GM23338 (cell line): ENCODE data around the gene LCLAT1. TPM values are rescaled to one million over a fixed set of nuclear protein-coding genes. Genes with fewer than 3 reads are reported as not detected.

Experiments
- ATAC-seq: fragments of 200-7000 bp; cut with Tn5 transposase; 3 replicates; pipeline ENCODE4 v1.9.1; 2020
- DNase-seq: peaks from one replicate; pipeline ENCODE4 v3.0.0-alpha.2; 2015; ENCODE audit warnings: low spot score
- H2AFZ ChIP-seq: fragments of 200-600 bp; sonication (generic); 2 replicates; pipeline ENCODE4 v1.8.0; 2016; ENCODE audit warnings: antibody characterized with exemption, mild to moderate bottlenecking, moderate library complexity
- H3F3A ChIP-seq: fragments of 200-600 bp; sonication (generic); replicated peaks from 2 replicates; pipeline ENCODE4 v1.8.0; 2017; ENCODE audit warnings: antibody characterized with exemption, mixed run types, low read depth
- H3K27ac ChIP-seq: fragments of 200-600 bp; sonication (generic); 2 replicates; pipeline ENCODE4 v1.6.1; 2016; ENCODE audit warnings: low read depth
- H3K27me3 ChIP-seq: fragments of 200-600 bp; sonication (generic); 2 replicates; pipeline ENCODE4 v1.8.0; 2016; ENCODE audit warnings: mild to moderate bottlenecking, mixed run types, moderate library complexity; ENCODE audit not compliant: insufficient read depth
- H3K36me3 ChIP-seq: fragments of 200-600 bp; sonication (generic); 2 replicates; pipeline ENCODE4 v1.8.0; 2016; ENCODE audit warnings: mild to moderate bottlenecking; ENCODE audit not compliant: insufficient read depth
- H3K4me1 ChIP-seq: fragments of 200-600 bp; sonication (generic); 2 replicates; pipeline ENCODE4 v1.8.0; 2016; ENCODE audit warnings: mild to moderate bottlenecking, moderate library complexity; ENCODE audit not compliant: insufficient read depth
- H3K4me2 ChIP-seq: fragments of 200-600 bp; sonication (generic); 2 replicates; pipeline ENCODE4 v1.7.1; 2017; ENCODE audit warnings: mixed run types
- H3K4me3 ChIP-seq: fragments of 200-600 bp; sonication (generic); 2 replicates; pipeline ENCODE4 v1.6.1; 2016; ENCODE audit warnings: mixed run types
- H3K79me2 ChIP-seq: fragments of 200-600 bp; sonication (generic); replicated peaks from 2 replicates; pipeline ENCODE4 v1.8.0; 2017; ENCODE audit warnings: mild to moderate bottlenecking; ENCODE audit not compliant: insufficient read depth
- H3K9me2 ChIP-seq: fragments of 200-600 bp; sonication (generic); 2 replicates; pipeline ENCODE4 v1.8.0; 2017; ENCODE audit not compliant: insufficient read depth
- H4K20me1 ChIP-seq: fragments of 200-600 bp; sonication (generic); replicated peaks from 2 replicates; pipeline ENCODE4 v1.8.0; 2017; ENCODE audit warnings: mild to moderate bottlenecking; ENCODE audit not compliant: insufficient read depth
- H3K27ac Mint-ChIP-seq: 2 replicates; pipeline ENCODE4 v1.8.0; 2020; ENCODE audit warnings: inconsistent platforms, mild to moderate bottlenecking, moderate library complexity, mixed read lengths
- H3K27me3 Mint-ChIP-seq: 3 replicates; pipeline ENCODE4 v1.8.0; 2022; ENCODE audit warnings: low read depth, mild to moderate bottlenecking, moderate library complexity, mixed read lengths, inconsistent platforms; ENCODE audit not compliant: insufficient read depth, poor library complexity
- H3K36me3 Mint-ChIP-seq: 3 replicates; pipeline ENCODE4 v1.8.0; 2021; ENCODE audit warnings: low read depth, mild to moderate bottlenecking, inconsistent platforms, moderate library complexity, mixed read lengths
- H3K4me1 Mint-ChIP-seq: 3 replicates; pipeline ENCODE4 v1.8.0; 2020; ENCODE audit warnings: mild to moderate bottlenecking, inconsistent platforms, mixed read lengths
- H3K4me3 Mint-ChIP-seq: 3 replicates; pipeline ENCODE4 v1.8.0; 2021; ENCODE audit warnings: moderate library complexity, mild to moderate bottlenecking, inconsistent platforms, mixed read lengths
- H3K9me3 Mint-ChIP-seq: 3 replicates; pipeline ENCODE4 v1.8.0; 2020; ENCODE audit warnings: moderate library complexity, mild to moderate bottlenecking, inconsistent platforms, mixed read lengths
- CREB1 ChIP-seq: fragments of 250-450 bp; sonication (Bioruptor Pico); IDR thresholded peaks from 2 replicates; pipeline ENCODE4 v1.5.0; 2020; ENCODE audit warnings: low read depth, mild to moderate bottlenecking, moderate library complexity
- EZH2 ChIP-seq: fragments of 200-600 bp; sonication (generic); IDR thresholded peaks from one replicate; pipeline ENCODE4 v1.8.0; 2017; ENCODE audit warnings: antibody characterized with exemption, mild to moderate bottlenecking, low read depth; ENCODE audit not compliant: unreplicated experiment
- EZH2phosphoT487 ChIP-seq: fragments of 200-600 bp; sonication (generic); IDR thresholded peaks from one replicate; pipeline ENCODE4 v1.8.1; 2018; ENCODE audit warnings: antibody characterized with exemption; ENCODE audit not compliant: unreplicated experiment
- JUNB ChIP-seq: IDR thresholded peaks from one replicate; pipeline ENCODE4 v1.6.1; 2016; ENCODE audit warnings: antibody characterized with exemption; ENCODE audit not compliant: unreplicated experiment
- NANOG ChIP-seq: IDR thresholded peaks from 2 replicates; pipeline ENCODE4 v1.6.1; 2016; ENCODE audit warnings: antibody characterized with exemption, borderline replicate concordance
- POLR2AphosphoS5 ChIP-seq: IDR thresholded peaks from 2 replicates; pipeline ENCODE4 v1.6.1; 2016; ENCODE audit warnings: antibody characterized with exemption, low read depth
- STAT1 ChIP-seq: IDR thresholded peaks from one replicate; pipeline ENCODE4 v1.6.1; 2016; ENCODE audit warnings: antibody characterized with exemption; ENCODE audit not compliant: unreplicated experiment
- ZNF114 ChIP-seq: fragments of 250-450 bp; sonication (Bioruptor Pico); IDR thresholded peaks from 2 replicates; pipeline ENCODE4 v1.5.0; 2020; ENCODE audit warnings: mild to moderate bottlenecking, moderate library complexity
- ZNF331 ChIP-seq: fragments of 250-450 bp; sonication (Bioruptor Pico); IDR thresholded peaks from 2 replicates; pipeline ENCODE4 v1.5.0; 2020; ENCODE audit warnings: low read depth, mild to moderate bottlenecking, moderate library complexity
- polyA plus RNA-seq: library from polyadenylated mRNA; unstranded; fragments of >200 nt; fragmentation: Nextera tagmentation; extraction: Ambion mirVana; gene quantifications from 2 replicates; pipeline ENCODE4 v1.2.1, GENCODE V29; 2016
- total RNA-seq: library from RNA; depleted of rRNA; stranded (reverse); fragments of >200 nt; shearing (Covaris generic); gene quantifications from 2 replicates; pipeline ENCODE4 v1.2.3, GENCODE V29; 2014
- TF ChIP-seq, protein P1 (sequence below): IDR thresholded peaks from one replicate; pipeline ENCODE4 v1.6.1; 2018; ENCODE audit warnings: antibody characterized with exemption; ENCODE audit not compliant: unreplicated experiment
- TF ChIP-seq, protein P2 (sequence below): fragments of 250-450 bp; sonication (Bioruptor Pico); IDR thresholded peaks from 2 replicates; pipeline ENCODE4 v1.5.0; 2020; ENCODE audit warnings: mild to moderate bottlenecking, moderate library complexity
- TF ChIP-seq, protein P3 (sequence below): IDR thresholded peaks from 2 replicates; pipeline ENCODE4 v1.6.1; 2016; ENCODE audit warnings: antibody characterized with exemption
- TF ChIP-seq, protein P4 (sequence below), 2 experiments: fragments of 200-600 bp in 1 of 2; sonication (generic) in 1 of 2; conservative IDR thresholded peaks; 2 replicates each; pipeline versions ENCODE4 v1.5.1 to v1.6.1; 2016 to 2017; ENCODE audit warnings: antibody characterized with exemption in 2 of 2, low read depth in 2 of 2, mild to moderate bottlenecking in 2 of 2, moderate library complexity in 1 of 2

LCLAT1 gene
- total and polyA plus RNA-seq, 2 experiments from 2014 or later = 11.5 to 30.1 TPM

DNA sequence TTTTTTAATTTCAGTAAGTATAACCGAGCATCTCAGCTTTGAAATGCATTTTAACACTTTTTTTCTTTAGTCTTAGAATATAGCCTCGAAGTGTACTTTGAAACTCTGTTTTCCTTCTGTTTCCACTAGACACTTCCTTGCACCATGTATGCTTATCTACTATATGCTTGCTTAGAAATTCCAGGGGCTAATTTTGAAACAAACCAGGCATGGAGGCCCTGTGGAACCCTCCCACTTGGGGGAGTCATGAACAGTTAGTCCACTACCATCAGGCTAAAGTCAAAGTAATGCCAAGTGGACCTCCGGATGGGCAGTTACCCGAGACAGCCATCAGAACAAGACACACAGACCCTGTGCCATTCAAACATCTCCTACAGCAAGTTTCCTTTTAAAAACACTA is 120.3 kb downstream of the LCLAT1 start:
- Mint-ChIP-seq H3K27ac (no peak overlapping the region), H3K27me3 (peaks cover 1% of the 10 kb centered on the region), H3K4me3 (no peak overlapping the region), H3K4me1 (peaks cover 4% of the 10 kb centered on the region), H3K9me3 (no peaks in the 10 kb centered on the region), H3K36me3 (no peaks in the 10 kb centered on the region)
- Histone ChIP-seq H4K20me1 (no peaks in the 10 kb centered on the region; the same call in 1 of the 2 replicates), H3K79me2 (no peaks in the 10 kb centered on the region), H3K4me3 (no peak overlapping the region), H3K36me3 (no peaks in the 10 kb centered on the region), H3K4me1 (peaks cover 1% of the 10 kb centered on the region), H3F3A (no peaks in the 10 kb centered on the region), H3K4me2 (no peak overlapping the region), H3K9me2 (no peaks in the 10 kb centered on the region), H2AFZ (no peak overlapping the region), H3K27me3 (no peaks in the 10 kb centered on the region), H3K27ac (no peak overlapping the region)
- DNase-seq (no peak), ATAC-seq (no peak)
- TF ChIP-seq STAT1 (no peak), CREB1 (CRISPR knock-in tag) (no peak), NANOG (no peak), JUNB (no peak), ZNF331 (CRISPR knock-in tag) (no peak), ZNF114 (CRISPR knock-in tag) (no peak), EZH2 (no peak), POLR2AphosphoS5 (no peak), EZH2phosphoT487 (no peak)
- TF ChIP-seq, protein P1, sequence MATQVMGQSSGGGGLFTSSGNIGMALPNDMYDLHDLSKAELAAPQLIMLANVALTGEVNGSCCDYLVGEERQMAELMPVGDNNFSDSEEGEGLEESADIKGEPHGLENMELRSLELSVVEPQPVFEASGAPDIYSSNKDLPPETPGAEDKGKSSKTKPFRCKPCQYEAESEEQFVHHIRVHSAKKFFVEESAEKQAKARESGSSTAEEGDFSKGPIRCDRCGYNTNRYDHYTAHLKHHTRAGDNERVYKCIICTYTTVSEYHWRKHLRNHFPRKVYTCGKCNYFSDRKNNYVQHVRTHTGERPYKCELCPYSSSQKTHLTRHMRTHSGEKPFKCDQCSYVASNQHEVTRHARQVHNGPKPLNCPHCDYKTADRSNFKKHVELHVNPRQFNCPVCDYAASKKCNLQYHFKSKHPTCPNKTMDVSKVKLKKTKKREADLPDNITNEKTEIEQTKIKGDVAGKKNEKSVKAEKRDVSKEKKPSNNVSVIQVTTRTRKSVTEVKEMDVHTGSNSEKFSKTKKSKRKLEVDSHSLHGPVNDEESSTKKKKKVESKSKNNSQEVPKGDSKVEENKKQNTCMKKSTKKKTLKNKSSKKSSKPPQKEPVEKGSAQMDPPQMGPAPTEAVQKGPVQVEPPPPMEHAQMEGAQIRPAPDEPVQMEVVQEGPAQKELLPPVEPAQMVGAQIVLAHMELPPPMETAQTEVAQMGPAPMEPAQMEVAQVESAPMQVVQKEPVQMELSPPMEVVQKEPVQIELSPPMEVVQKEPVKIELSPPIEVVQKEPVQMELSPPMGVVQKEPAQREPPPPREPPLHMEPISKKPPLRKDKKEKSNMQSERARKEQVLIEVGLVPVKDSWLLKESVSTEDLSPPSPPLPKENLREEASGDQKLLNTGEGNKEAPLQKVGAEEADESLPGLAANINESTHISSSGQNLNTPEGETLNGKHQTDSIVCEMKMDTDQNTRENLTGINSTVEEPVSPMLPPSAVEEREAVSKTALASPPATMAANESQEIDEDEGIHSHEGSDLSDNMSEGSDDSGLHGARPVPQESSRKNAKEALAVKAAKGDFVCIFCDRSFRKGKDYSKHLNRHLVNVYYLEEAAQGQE = no peak
- TF ChIP-seq, protein P2, sequence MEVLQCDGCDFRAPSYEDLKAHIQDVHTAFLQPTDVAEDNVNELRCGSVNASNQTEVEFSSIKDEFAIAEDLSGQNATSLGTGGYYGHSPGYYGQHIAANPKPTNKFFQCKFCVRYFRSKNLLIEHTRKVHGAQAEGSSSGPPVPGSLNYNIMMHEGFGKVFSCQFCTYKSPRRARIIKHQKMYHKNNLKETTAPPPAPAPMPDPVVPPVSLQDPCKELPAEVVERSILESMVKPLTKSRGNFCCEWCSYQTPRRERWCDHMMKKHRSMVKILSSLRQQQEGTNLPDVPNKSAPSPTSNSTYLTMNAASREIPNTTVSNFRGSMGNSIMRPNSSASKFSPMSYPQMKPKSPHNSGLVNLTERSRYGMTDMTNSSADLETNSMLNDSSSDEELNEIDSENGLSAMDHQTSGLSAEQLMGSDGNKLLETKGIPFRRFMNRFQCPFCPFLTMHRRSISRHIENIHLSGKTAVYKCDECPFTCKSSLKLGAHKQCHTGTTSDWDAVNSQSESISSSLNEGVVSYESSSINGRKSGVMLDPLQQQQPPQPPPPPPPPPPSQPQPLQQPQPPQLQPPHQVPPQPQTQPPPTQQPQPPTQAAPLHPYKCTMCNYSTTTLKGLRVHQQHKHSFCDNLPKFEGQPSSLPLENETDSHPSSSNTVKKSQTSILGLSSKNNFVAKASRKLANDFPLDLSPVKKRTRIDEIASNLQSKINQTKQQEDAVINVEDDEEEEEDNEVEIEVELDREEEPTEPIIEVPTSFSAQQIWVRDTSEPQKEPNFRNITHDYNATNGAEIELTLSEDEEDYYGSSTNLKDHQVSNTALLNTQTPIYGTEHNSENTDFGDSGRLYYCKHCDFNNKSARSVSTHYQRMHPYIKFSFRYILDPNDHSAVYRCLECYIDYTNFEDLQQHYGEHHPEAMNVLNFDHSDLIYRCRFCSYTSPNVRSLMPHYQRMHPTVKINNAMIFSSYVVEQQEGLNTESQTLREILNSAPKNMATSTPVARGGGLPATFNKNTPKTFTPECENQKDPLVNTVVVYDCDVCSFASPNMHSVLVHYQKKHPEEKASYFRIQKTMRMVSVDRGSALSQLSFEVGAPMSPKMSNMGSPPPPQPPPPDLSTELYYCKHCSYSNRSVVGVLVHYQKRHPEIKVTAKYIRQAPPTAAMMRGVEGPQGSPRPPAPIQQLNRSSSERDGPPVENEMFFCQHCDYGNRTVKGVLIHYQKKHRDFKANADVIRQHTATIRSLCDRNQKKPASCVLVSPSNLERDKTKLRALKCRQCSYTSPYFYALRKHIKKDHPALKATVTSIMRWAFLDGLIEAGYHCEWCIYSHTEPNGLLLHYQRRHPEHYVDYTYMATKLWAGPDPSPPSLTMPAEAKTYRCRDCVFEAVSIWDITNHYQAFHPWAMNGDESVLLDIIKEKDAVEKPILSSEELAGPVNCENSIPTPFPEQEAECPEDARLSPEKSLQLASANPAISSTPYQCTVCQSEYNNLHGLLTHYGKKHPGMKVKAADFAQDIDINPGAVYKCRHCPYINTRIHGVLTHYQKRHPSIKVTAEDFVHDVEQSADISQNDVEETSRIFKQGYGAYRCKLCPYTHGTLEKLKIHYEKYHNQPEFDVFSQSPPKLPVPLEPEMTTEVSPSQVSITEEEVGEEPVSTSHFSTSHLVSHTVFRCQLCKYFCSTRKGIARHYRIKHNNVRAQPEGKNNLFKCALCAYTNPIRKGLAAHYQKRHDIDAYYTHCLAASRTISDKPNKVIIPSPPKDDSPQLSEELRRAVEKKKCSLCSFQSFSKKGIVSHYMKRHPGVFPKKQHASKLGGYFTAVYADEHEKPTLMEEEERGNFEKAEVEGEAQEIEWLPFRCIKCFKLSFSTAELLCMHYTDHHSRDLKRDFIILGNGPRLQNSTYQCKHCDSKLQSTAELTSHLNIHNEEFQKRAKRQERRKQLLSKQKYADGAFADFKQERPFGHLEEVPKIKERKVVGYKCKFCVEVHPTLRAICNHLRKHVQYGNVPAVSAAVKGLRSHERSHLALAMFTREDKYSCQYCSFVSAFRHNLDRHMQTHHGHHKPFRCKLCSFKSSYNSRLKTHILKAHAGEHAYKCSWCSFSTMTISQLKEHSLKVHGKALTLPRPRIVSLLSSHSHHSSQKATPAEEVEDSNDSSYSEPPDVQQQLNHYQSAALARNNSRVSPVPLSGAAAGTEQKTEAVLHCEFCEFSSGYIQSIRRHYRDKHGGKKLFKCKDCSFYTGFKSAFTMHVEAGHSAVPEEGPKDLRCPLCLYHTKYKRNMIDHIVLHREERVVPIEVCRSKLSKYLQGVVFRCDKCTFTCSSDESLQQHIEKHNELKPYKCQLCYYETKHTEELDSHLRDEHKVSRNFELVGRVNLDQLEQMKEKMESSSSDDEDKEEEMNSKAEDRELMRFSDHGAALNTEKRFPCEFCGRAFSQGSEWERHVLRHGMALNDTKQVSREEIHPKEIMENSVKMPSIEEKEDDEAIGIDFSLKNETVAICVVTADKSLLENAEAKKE (CRISPR knock-in tag) = no peak
- TF ChIP-seq, protein P3, sequence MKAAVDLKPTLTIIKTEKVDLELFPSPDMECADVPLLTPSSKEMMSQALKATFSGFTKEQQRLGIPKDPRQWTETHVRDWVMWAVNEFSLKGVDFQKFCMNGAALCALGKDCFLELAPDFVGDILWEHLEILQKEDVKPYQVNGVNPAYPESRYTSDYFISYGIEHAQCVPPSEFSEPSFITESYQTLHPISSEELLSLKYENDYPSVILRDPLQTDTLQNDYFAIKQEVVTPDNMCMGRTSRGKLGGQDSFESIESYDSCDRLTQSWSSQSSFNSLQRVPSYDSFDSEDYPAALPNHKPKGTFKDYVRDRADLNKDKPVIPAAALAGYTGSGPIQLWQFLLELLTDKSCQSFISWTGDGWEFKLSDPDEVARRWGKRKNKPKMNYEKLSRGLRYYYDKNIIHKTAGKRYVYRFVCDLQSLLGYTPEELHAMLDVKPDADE = no peak
- TF ChIP-seq, protein P4, sequence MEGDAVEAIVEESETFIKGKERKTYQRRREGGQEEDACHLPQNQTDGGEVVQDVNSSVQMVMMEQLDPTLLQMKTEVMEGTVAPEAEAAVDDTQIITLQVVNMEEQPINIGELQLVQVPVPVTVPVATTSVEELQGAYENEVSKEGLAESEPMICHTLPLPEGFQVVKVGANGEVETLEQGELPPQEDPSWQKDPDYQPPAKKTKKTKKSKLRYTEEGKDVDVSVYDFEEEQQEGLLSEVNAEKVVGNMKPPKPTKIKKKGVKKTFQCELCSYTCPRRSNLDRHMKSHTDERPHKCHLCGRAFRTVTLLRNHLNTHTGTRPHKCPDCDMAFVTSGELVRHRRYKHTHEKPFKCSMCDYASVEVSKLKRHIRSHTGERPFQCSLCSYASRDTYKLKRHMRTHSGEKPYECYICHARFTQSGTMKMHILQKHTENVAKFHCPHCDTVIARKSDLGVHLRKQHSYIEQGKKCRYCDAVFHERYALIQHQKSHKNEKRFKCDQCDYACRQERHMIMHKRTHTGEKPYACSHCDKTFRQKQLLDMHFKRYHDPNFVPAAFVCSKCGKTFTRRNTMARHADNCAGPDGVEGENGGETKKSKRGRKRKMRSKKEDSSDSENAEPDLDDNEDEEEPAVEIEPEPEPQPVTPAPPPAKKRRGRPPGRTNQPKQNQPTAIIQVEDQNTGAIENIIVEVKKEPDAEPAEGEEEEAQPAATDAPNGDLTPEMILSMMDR (conservative IDR thresholded peaks at IDR 0.05; ENCODE audit: low read depth in 2 of 2) = no peak
